HFFc6 (cell line): ENCODE results near the gene CHAT. TPM values are rescaled to one million over a fixed set of nuclear protein-coding genes. Genes with fewer than 3 reads are reported as not detected.

Experiments
- DNase-seq: peaks from one replicate; pipeline ENCODE4 v3.0.0-alpha.2; 2018
- H3K27ac Mint-ChIP-seq: 2 replicates; pipeline ENCODE4 v1.8.0; 2020; ENCODE audit warnings: mild to moderate bottlenecking, mixed read lengths
- H3K27me3 Mint-ChIP-seq: 2 replicates; pipeline ENCODE4 v1.8.0; 2021; ENCODE audit warnings: mild to moderate bottlenecking, moderate library complexity, mixed read lengths; ENCODE audit not compliant: insufficient read depth
- H3K36me3 Mint-ChIP-seq: 2 replicates; pipeline ENCODE4 v1.8.0; 2021; ENCODE audit warnings: low read depth, mixed read lengths
- H3K4me1 Mint-ChIP-seq: 2 replicates; pipeline ENCODE4 v1.8.0; 2020; ENCODE audit warnings: low read depth, mixed read lengths
- H3K4me3 Mint-ChIP-seq: 2 replicates; pipeline ENCODE4 v1.8.0; 2020; ENCODE audit warnings: mild to moderate bottlenecking, moderate library complexity, mixed read lengths
- H3K9me3 Mint-ChIP-seq: 2 replicates; pipeline ENCODE4 v1.8.0; 2020; ENCODE audit warnings: mild to moderate bottlenecking, mixed read lengths
- CTCF ChIP-seq: fragments of 200-600 bp; sonication (generic); IDR thresholded peaks from 2 replicates; pipeline ENCODE4 v1.5.0; 2021; ENCODE audit warnings: antibody characterized with exemption, mild to moderate bottlenecking
- total RNA-seq, 6 experiments: library from RNA; stranded (reverse); fragmentation: NEBNext Ultra II Directional; extraction: Animal tissue kit (Norgen Biotek cat#: 25700); gene quantifications; 2 replicates in 1 of 6; 3 replicates in 5 of 6; pipeline ENCODE4 v1.2.3, GENCODE V29; 2021

Gene CHAT
- total RNA-seq, 6 experiments from 2014 or later, result not detected

- 0 out of 2 replicates have a peak, but pooled peaks cover under 1% of the 10 kb centered on the region for H3K36me3 Mint-ChIP-seq
- DNase-seq, result no peak
- H3K27me3 Mint-ChIP-seq, result peaks cover 47% of the 10 kb centered on the region
- peaks cover 21% of the 10 kb centered on the region for H3K4me1 Mint-ChIP-seq
- no peak overlapping the region for H3K27ac Mint-ChIP-seq
- no peak overlapping the region for H3K4me3 Mint-ChIP-seq
- H3K9me3 Mint-ChIP-seq, result no peaks in the 10 kb centered on the region
- TF ChIP-seq CTCF, result no peak
These were observed 7.8 kb upstream of the CHAT start for GRCh38 chr10:49605939-49606509.

- no peak overlapping the region for H3K27ac Mint-ChIP-seq
These were observed 6.8 kb upstream of the CHAT start for GRCh38 chr10:49606981-49607535.

GRCh38 chr10:49608166-49609005 lies 5.5 kb upstream of the CHAT start:
- no peak overlapping the region for H3K4me3 Mint-ChIP-seq
- peaks cover 13% of the 10 kb centered on the region; the same call in 1 of the 2 replicates for H3K36me3 Mint-ChIP-seq
- H3K9me3 Mint-ChIP-seq, result peaks cover 13% of the 10 kb centered on the region
- H3K27ac Mint-ChIP-seq, result no peak overlapping the region
- no peak for DNase-seq
- TF ChIP-seq CTCF, result no peak
- H3K4me1 Mint-ChIP-seq, result peaks cover 8% of the 10 kb centered on the region
- H3K27me3 Mint-ChIP-seq, result peaks cover 65% of the 10 kb centered on the region

More at GRCh38 chr10:49606981-49607535, 6.8 kb upstream of the CHAT start:
- DNase-seq, result peak; percentile 41
- Mint-ChIP-seq H3K4me1 (peaks cover 11% of the 10 kb centered on the region), H3K36me3 (peaks cover 11% of the 10 kb centered on the region; the same call in 1 of the 2 replicates), H3K27me3 (peaks cover 53% of the 10 kb centered on the region), H3K4me3 (no peak overlapping the region), H3K9me3 (peaks cover 8% of the 10 kb centered on the region)
- no peak for TF ChIP-seq CTCF

- Mint-ChIP-seq H3K36me3 (peaks cover 13% of the 10 kb centered on the region; the same call in 1 of the 2 replicates), H3K4me1 (peaks cover 8% of the 10 kb centered on the region), H3K4me3 (no peak overlapping the region), H3K27ac (no peak overlapping the region), H3K27me3 (peaks cover 66% of the 10 kb centered on the region), H3K9me3 (peaks cover 13% of the 10 kb centered on the region)
- DNase-seq, result no peak
- no peak for TF ChIP-seq CTCF
These were observed 4.9 kb upstream of the CHAT start for GRCh38 chr10:49609006-49609282.

GRCh38 chr10:49609283-49610113 lies 4.3 kb upstream of the CHAT start:
- no peak overlapping the region for H3K27ac Mint-ChIP-seq
- peaks cover 13% of the 10 kb centered on the region for H3K9me3 Mint-ChIP-seq
- DNase-seq, result no peak
- peaks cover 13% of the 10 kb centered on the region; the same call in 1 of the 2 replicates for H3K36me3 Mint-ChIP-seq
- no peak overlapping the region for H3K4me3 Mint-ChIP-seq
- TF ChIP-seq CTCF, result no peak
- H3K4me1 Mint-ChIP-seq, result peaks cover 8% of the 10 kb centered on the region
- H3K27me3 Mint-ChIP-seq, result peaks cover 66% of the 10 kb centered on the region
